Esophagus muscularis mucosa (tissue), 4 donors: ENCODE data around the gene RAI1. TPM values are rescaled to one million over a fixed set of nuclear protein-coding genes. Genes with fewer than 3 reads are reported as not detected.

Experiments used
- DNase-seq: peaks from one replicate; pipeline ENCODE4 v3.0.0-alpha.2; 2017; ENCODE audit errors: extremely low spot score
- H3K27ac ChIP-seq, 4 donors: fragments of 200-600 bp; sonication (generic); replicated peaks in 1 of 4; 1 replicate in 3 of 4; 2 replicates in 1 of 4; pipeline ENCODE4 v1.5.1; 2016 to 2019; ENCODE audit warnings: mild to moderate bottlenecking in 1 of 4
- H3K27me3 ChIP-seq, 4 donors: fragments of 200-600 bp; sonication (generic); one replicate each; pipeline versions ENCODE4 v1.5.1 to v1.6.0; 2016 to 2019
- H3K36me3 ChIP-seq, 4 donors: fragments of 200-600 bp; sonication (generic); one replicate each; pipeline ENCODE4 v1.5.1; 2016 to 2019
- H3K4me1 ChIP-seq, 4 donors: fragments of 200-600 bp; sonication (generic); one replicate each; pipeline ENCODE4 v1.5.1; 2016 to 2019
- H3K4me3 ChIP-seq, 4 donors: fragments of 200-600 bp; sonication (generic); 1 replicate in 2 of 4; 2 replicates in 2 of 4; pipeline ENCODE4 v1.5.1; 2016 to 2019; ENCODE audit warnings: mild to moderate bottlenecking in 4 of 4, moderate library complexity in 1 of 4
- H3K9me3 ChIP-seq, 4 donors: fragments of 200-600 bp; sonication (generic); 1 replicate in 3 of 4; 2 replicates in 1 of 4; pipeline ENCODE4 v1.5.1; 2016 to 2019
- CTCF ChIP-seq, 3 experiments: fragments of 200-600 bp in 2 of 3; fragments of 450-650 bp in 1 of 3; sonication (generic) in 2 of 3; IDR thresholded peaks; one replicate each; pipeline ENCODE4 v1.5.1; 2017 to 2019; ENCODE audit warnings: antibody characterized with exemption in 3 of 3, mild to moderate bottlenecking in 2 of 3, moderate library complexity in 1 of 3
- EP300 ChIP-seq: sonication (generic); formaldehyde crosslinking; IDR thresholded peaks from one replicate; pipeline ENCODE4 v1.6.1; 2017; ENCODE audit warnings: antibody characterized with exemption
- POLR2A ChIP-seq: fragments of 450-650 bp; IDR thresholded peaks from one replicate; pipeline ENCODE4 v1.6.1; 2017; ENCODE audit warnings: antibody characterized with exemption, moderate library complexity, mild to moderate bottlenecking, low read depth
- POLR2AphosphoS5 ChIP-seq, 2 donors: sonication (generic); formaldehyde crosslinking; IDR thresholded peaks; one replicate each; pipeline ENCODE4 v1.6.1; 2017; ENCODE audit warnings: antibody characterized with exemption in 2 of 2
- WGBS: methylation state at CpG from one replicate; pipeline ENCODE4 v1.1.5; 2018; 5-methylcytosine and 5-hydroxymethylcytosine counted together
- intact Hi-C: fragments of 100-400 bp; cut with DNase I; formaldehyde crosslinking; loops from one replicate; pipeline ENCODE4 v1.15.1; 2023
- total RNA-seq, 4 donors: library from RNA; depleted of rRNA; stranded (reverse); fragments of >200 nt; gene quantifications; one replicate each; pipeline versions ENCODE4 v1.1.0 to v1.2.1, GENCODE V29; 2016

RAI1 gene
- total RNA-seq, 4 donors from 2014 or later, result 18.7 to 41.3 (median 28.3) TPM

DNA sequence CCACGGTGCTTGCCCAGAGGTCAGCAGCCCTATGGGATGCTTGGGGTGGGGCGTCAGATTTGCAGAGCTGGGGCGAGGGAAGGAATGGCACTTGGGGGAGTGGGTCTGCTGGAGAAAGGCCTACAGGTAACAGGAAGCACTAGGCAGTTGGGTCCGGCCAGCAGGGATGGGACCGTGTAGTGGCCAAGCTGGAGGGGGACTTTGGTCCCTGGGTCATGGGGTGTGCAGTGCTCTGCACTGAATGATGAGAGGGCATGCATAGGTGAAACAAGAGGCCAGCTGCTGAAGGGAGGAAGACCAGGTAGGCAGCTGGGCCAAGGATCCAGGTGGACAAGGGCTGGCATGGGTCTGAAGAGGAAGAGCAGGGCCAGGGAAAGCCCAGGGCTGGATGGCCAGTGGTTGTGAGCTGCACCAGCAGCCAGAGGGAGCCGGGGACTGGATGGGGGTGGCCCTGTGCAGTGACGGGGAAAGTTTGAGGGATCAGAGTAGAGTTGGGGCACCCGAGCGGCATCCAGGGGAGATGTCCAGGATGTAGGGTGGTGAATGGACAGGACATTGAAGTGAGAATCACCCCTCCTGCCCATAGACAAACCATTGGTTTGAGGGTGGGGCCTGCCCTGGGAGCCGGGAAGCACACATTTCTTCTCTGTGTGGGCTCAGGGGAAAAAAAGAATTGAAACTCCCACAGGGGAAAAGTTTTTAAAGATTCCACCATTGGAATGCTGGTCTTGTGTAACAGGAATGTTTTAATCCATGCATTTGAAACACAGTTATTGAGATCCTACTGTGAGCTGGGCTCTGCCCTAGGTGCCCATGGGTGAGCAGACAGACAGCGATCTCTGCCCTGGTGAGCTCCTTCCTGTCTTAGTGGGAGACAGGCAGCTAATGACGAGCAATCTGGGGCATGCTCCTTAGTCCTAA lies 25.1 kb downstream of the RAI1 start:
- TF ChIP-seq EP300, result no peak
- no peak for TF ChIP-seq CTCF (IDR thresholded peaks at IDR 0.05)
- no peak for TF ChIP-seq POLR2A
- TF ChIP-seq POLR2AphosphoS5 (IDR thresholded peaks at IDR 0.05), result no peak
- no peaks in the 10 kb centered on the region for H3K27me3 ChIP-seq
- H3K9me3 ChIP-seq, result no peaks in the 10 kb centered on the region
- no peaks in the 10 kb centered on the region for H3K36me3 ChIP-seq
- WGBS, result 86% methylated on average over 12 of the region's 12 CpGs
- H3K4me3 ChIP-seq, result no peak overlapping the region
- H3K4me1 ChIP-seq, result peaks cover 48 to 81% (median 77%) of the 10 kb centered on the region in 4 donors
- DNase-seq, result no peak
- intact Hi-C loops, result no loop called here
- H3K27ac ChIP-seq, result peak overlapping the region; percentile 13 to 48 (median 25)

GRCh38 chr17:17708295-17708694 lies 27.0 kb downstream of the RAI1 start:
- H3K27me3 ChIP-seq, result no peaks in the 10 kb centered on the region
- no peak for DNase-seq
- H3K9me3 ChIP-seq, result no peaks in the 10 kb centered on the region
- peaks cover 50 to 81% (median 77%) of the 10 kb centered on the region in 4 donors for H3K4me1 ChIP-seq
- H3K4me3 ChIP-seq, result no peak overlapping the region
- TF ChIP-seq POLR2A, result no peak
- no peak for TF ChIP-seq EP300
- no peak for TF ChIP-seq POLR2AphosphoS5 (IDR thresholded peaks at IDR 0.05)
- no peak for TF ChIP-seq CTCF (IDR thresholded peaks at IDR 0.05)
- intact Hi-C loops, result no loop called here
- peak overlapping the region; percentile 82 to 89 (median 87) for H3K27ac ChIP-seq
- H3K36me3 ChIP-seq, result no peaks in the 10 kb centered on the region

DNA sequence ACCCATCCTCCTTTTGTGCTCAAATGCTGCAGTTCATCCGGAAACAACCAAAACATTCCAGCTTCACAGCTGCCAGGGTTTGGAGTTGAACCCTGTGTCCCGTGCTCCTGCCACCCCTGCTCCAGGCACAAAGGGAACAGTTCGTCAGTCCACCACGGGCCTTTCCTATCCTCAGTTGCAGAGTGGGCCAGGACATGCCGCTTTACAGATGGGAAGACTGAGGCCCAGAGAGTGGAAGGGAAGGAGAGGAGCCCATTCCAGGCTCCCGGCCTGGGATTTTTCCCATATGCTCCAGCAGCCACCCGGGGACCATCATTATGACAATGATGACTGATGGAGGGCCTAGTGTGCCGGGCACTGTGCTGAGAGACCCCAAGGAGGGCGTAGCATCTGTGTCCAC lies 27.6 kb downstream of the RAI1 start:
- peaks cover 50 to 81% (median 77%) of the 10 kb centered on the region in 4 donors for H3K4me1 ChIP-seq

GRCh38 chr17:17709815-17710321 lies 28.6 kb downstream of the RAI1 start:
- peak overlapping the region; percentile 82 to 89 (median 87) for H3K27ac ChIP-seq
- intact Hi-C loops, result no loop called here
- H3K4me3 ChIP-seq, result no peak overlapping the region

More for the DNA sequence above, 27.6 kb downstream of the RAI1 start:
- intact Hi-C loops, result no loop called here
- Histone ChIP-seq H3K27ac (peak overlapping the region; percentile 82 to 89 (median 87)), H3K4me3 (no peak overlapping the region), H3K36me3 (no peaks in the 10 kb centered on the region), H3K27me3 (no peaks in the 10 kb centered on the region), H3K9me3 (no peaks in the 10 kb centered on the region)
- no peak for TF ChIP-seq POLR2AphosphoS5 (IDR thresholded peaks at IDR 0.05)
- no peak for DNase-seq
- 78% methylated on average over 7 of the region's 9 CpGs for WGBS

More at GRCh38 chr17:17709815-17710321, 28.6 kb downstream of the RAI1 start:
- DNase-seq, result no peak
- Histone ChIP-seq H3K27me3 (no peaks in the 10 kb centered on the region), H3K9me3 (no peaks in the 10 kb centered on the region), H3K36me3 (no peaks in the 10 kb centered on the region), H3K4me1 (peaks cover 58 to 87% (median 79%) of the 10 kb centered on the region in 4 donors)
- 69% methylated on average over 15 of the region's 15 CpGs for WGBS
- TF ChIP-seq POLR2AphosphoS5 (IDR thresholded peaks at IDR 0.05) (peak in 1 of 2 donors; percentile 40), CTCF (IDR thresholded peaks at IDR 0.05) (no peak), EP300 (no peak), POLR2A (no peak)
